ENCODE results near the gene NLRC5. TPM values are rescaled to one million over a fixed set of nuclear protein-coding genes. Genes with fewer than 3 reads are reported as not detected.
"Not testable (repeated sequence)": the region's sequence is repeated elsewhere in the genome, so short reads cannot be mapped to it uniquely, and the experiment has no call there.

The NLRC5 gene
- total RNA-seq, 2 experiments from 2014 or later, result 259 to 263 TPM

- H3K27ac Mint-ChIP-seq, result no peak overlapping the region
- no peak for DNase-seq
- no peaks in the 10 kb centered on the region for H3K9me3 Mint-ChIP-seq
- H3K27me3 Mint-ChIP-seq, result peaks cover 36% of the 10 kb centered on the region
- ChIA-PET POLR2A (interaction anchor here (0.9 to 2.0 kb wide), 6 partner anchors 11 to 152 kb away, joined by 3 to 6 read pairs (median 4); no protein-coding TSS in a partner anchor), CTCF (interaction anchor here (0.6 to 5.0 kb wide), 17 partner anchors 9 to 1581 kb away, joined by 3 to 37 read pairs (median 4); no protein-coding TSS in a partner anchor)
- no peaks in the 10 kb centered on the region for H3K36me3 Mint-ChIP-seq (ENCODE audit: low read depth)
- peaks cover 11% of the 10 kb centered on the region for H3K4me1 Mint-ChIP-seq
- H3K4me3 Mint-ChIP-seq, result peak overlapping the region; percentile 63
These were observed 104.6 kb downstream of the NLRC5 start for GRCh38 chr16:57093666-57094564.

GRCh38 chr16:57094911-57095310 is 105.6 kb downstream of the NLRC5 start:
- H3K27me3 Mint-ChIP-seq, result peaks cover 36% of the 10 kb centered on the region
- no peaks in the 10 kb centered on the region for H3K36me3 Mint-ChIP-seq (ENCODE audit: low read depth)
- ChIA-PET POLR2A (interaction anchor here (1.0 kb wide), 1 partner anchor 85 kb away, joined by 3 read pairs; no protein-coding TSS in a partner anchor), CTCF (interaction anchor here (5.0 kb wide), 1 partner anchor 12 kb away, joined by 37 read pairs; no protein-coding TSS in a partner anchor)
- DNase-seq, result no peak
- H3K4me3 Mint-ChIP-seq, result no peak overlapping the region
- H3K4me1 Mint-ChIP-seq, result peaks cover 11% of the 10 kb centered on the region
- H3K9me3 Mint-ChIP-seq, result no peaks in the 10 kb centered on the region
- H3K27ac Mint-ChIP-seq, result no peak overlapping the region

GRCh38 chr16:57096192-57096591 is 106.8 kb downstream of the NLRC5 start:
- ChIA-PET POLR2A (interaction anchor here (0.8 kb wide), 1 partner anchor 9 kb away, joined by 3 read pairs; no protein-coding TSS in a partner anchor), CTCF (interaction anchor here (0.8 to 1.5 kb wide), 2 partner anchors 9 to 12 kb away, joined by 7 read pairs; no protein-coding TSS in a partner anchor)
- Mint-ChIP-seq H3K4me1 (peaks cover 13% of the 10 kb centered on the region), H3K9me3 (no peaks in the 10 kb centered on the region), H3K36me3 (ENCODE audit: low read depth) (no peaks in the 10 kb centered on the region), H3K27ac (no peak overlapping the region), H3K27me3 (peaks cover 27% of the 10 kb centered on the region), H3K4me3 (no peak overlapping the region)
- no peak for DNase-seq

- no peak overlapping the region for H3K27ac Mint-ChIP-seq
- H3K36me3 Mint-ChIP-seq (ENCODE audit: low read depth), result no peaks in the 10 kb centered on the region
- H3K9me3 Mint-ChIP-seq, result no peaks in the 10 kb centered on the region
- CTCF ChIA-PET, result interaction anchor here (0.6 to 1.5 kb wide), 4 partner anchors 8 to 65 kb away, joined by 3 to 7 read pairs (median 5); no protein-coding TSS in a partner anchor
- POLR2A ChIA-PET, result interaction anchor here (0.8 kb wide), 1 partner anchor 9 kb away, joined by 3 read pairs; no protein-coding TSS in a partner anchor
- DNase-seq, result no peak
- H3K4me1 Mint-ChIP-seq, result peaks cover 8% of the 10 kb centered on the region
- H3K4me3 Mint-ChIP-seq, result no peak overlapping the region
- peaks cover 21% of the 10 kb centered on the region for H3K27me3 Mint-ChIP-seq
These were observed 107.4 kb downstream of the NLRC5 start for GRCh38 chr16:57096793-57097192.

- Mint-ChIP-seq H3K36me3 (ENCODE audit: low read depth) (no peaks in the 10 kb centered on the region), H3K9me3 (no peaks in the 10 kb centered on the region), H3K4me3 (no peak overlapping the region), H3K4me1 (peaks cover 6% of the 10 kb centered on the region), H3K27ac (no peak overlapping the region), H3K27me3 (peaks cover 19% of the 10 kb centered on the region)
- DNase-seq, result no peak
- ChIA-PET POLR2A (interaction anchor here (1.3 kb wide), 1 partner anchor 8 kb away, joined by 3 read pairs; no protein-coding TSS in a partner anchor), CTCF (interaction anchor here (1.2 kb wide), 1 partner anchor 14 kb away, joined by 4 read pairs; no protein-coding TSS in a partner anchor)
These were observed 109.0 kb downstream of the NLRC5 start for GRCh38 chr16:57098188-57098841.

GRCh38 chr16:57099965-57100364 is 110.6 kb downstream of the NLRC5 start:
- POLR2A ChIA-PET; H3K27me3 Mint-ChIP-seq; H3K9me3 Mint-ChIP-seq; DNase-seq; H3K4me1 Mint-ChIP-seq; H3K36me3 Mint-ChIP-seq (ENCODE audit: low read depth); H3K4me3 Mint-ChIP-seq; H3K27ac Mint-ChIP-seq: not testable (repeated sequence)
- CTCF ChIA-PET, result interaction anchor here (0.7 to 2.1 kb wide), 3 partner anchors 8 to 669 kb away, joined by 3 to 12 read pairs (median 5); partner anchors contain the start of gene CPNE2

- DNase-seq, result no peak
- Mint-ChIP-seq H3K27ac (no peak overlapping the region), H3K27me3 (peaks cover 9% of the 10 kb centered on the region), H3K4me1 (peaks cover 12% of the 10 kb centered on the region), H3K36me3 (ENCODE audit: low read depth) (no peaks in the 10 kb centered on the region), H3K4me3 (no peak overlapping the region), H3K9me3 (no peaks in the 10 kb centered on the region)
- ChIA-PET CTCF (interaction anchor here (1.8 to 2.1 kb wide), 2 partner anchors 8 to 17 kb away, joined by 5 to 12 read pairs; partner anchors contain the start of gene CPNE2), POLR2A (interaction anchor here (1.5 kb wide), 1 partner anchor 8 kb away, joined by 3 read pairs; the partner anchor contains the start of gene CPNE2)
These were observed 111.1 kb downstream of the NLRC5 start for GRCh38 chr16:57100445-57100844.

- H3K36me3 Mint-ChIP-seq (ENCODE audit: low read depth), result no peaks in the 10 kb centered on the region
- H3K4me1 Mint-ChIP-seq, result peaks cover 28% of the 10 kb centered on the region
- H3K27ac Mint-ChIP-seq, result no peak overlapping the region
- peaks cover 3% of the 10 kb centered on the region for H3K27me3 Mint-ChIP-seq
- ChIA-PET POLR2A (interaction anchor here (0.7 kb wide), 1 partner anchor 11 kb away, joined by 3 read pairs; the partner anchor contains the start of gene CPNE2), CTCF (interaction anchor here (0.6 to 1.7 kb wide), 2 partner anchors 10 to 145 kb away, joined by 3 to 6 read pairs; partner anchors contain the start of gene CPNE2)
- no peak overlapping the region for H3K4me3 Mint-ChIP-seq
- H3K9me3 Mint-ChIP-seq, result no peaks in the 10 kb centered on the region
- no peak for DNase-seq
These were observed 113.8 kb downstream of the NLRC5 start for GRCh38 chr16:57102888-57103851.

- Mint-ChIP-seq H3K4me1 (peaks cover 31% of the 10 kb centered on the region), H3K27ac (no peak overlapping the region), H3K4me3 (no peak overlapping the region), H3K9me3 (no peaks in the 10 kb centered on the region), H3K36me3 (ENCODE audit: low read depth) (no peaks in the 10 kb centered on the region), H3K27me3 (peaks cover 5% of the 10 kb centered on the region)
- peak; percentile 33 for DNase-seq
- ChIA-PET POLR2A (interaction anchor here (1.4 kb wide), 1 partner anchor 11 kb away, joined by 6 read pairs; no protein-coding TSS in a partner anchor), CTCF (interaction anchor here (1.0 kb wide), 2 partner anchors 8 to 12 kb away, joined by 3 to 7 read pairs; no protein-coding TSS in a partner anchor)
These were observed 115.3 kb downstream of the NLRC5 start for GRCh38 chr16:57104706-57105105.

- Mint-ChIP-seq H3K4me3 (no peak overlapping the region), H3K4me1 (peaks cover 28% of the 10 kb centered on the region)
These were observed 115.8 kb downstream of the NLRC5 start for GRCh38 chr16:57105184-57105583.

GRCh38 chr16:57106767-57107166 is 117.4 kb downstream of the NLRC5 start:
- peaks cover 2% of the 10 kb centered on the region for H3K27me3 Mint-ChIP-seq
- H3K27ac Mint-ChIP-seq, result no peak overlapping the region
- POLR2A ChIA-PET, result interaction anchor here (1.3 kb wide), 2 partner anchors 9 to 22 kb away, joined by 3 read pairs; no protein-coding TSS in a partner anchor
- no peaks in the 10 kb centered on the region for H3K9me3 Mint-ChIP-seq
- H3K4me3 Mint-ChIP-seq, result no peak overlapping the region
- CTCF ChIA-PET, result no interaction called here
- peaks cover 28% of the 10 kb centered on the region for H3K4me1 Mint-ChIP-seq
- no peak for DNase-seq
- no peaks in the 10 kb centered on the region for H3K36me3 Mint-ChIP-seq (ENCODE audit: low read depth)

More at GRCh38 chr16:57105184-57105583, 115.8 kb downstream of the NLRC5 start:
- H3K9me3 Mint-ChIP-seq, result no peaks in the 10 kb centered on the region
- no peak for DNase-seq
- POLR2A ChIA-PET, result interaction anchor here (1.4 kb wide), 1 partner anchor 12 kb away, joined by 6 read pairs; no protein-coding TSS in a partner anchor
- CTCF ChIA-PET, result interaction anchor here (1.0 kb wide), 2 partner anchors 9 to 12 kb away, joined by 3 to 7 read pairs; no protein-coding TSS in a partner anchor
- no peaks in the 10 kb centered on the region for H3K36me3 Mint-ChIP-seq (ENCODE audit: low read depth)
- no peak overlapping the region for H3K27ac Mint-ChIP-seq
- H3K27me3 Mint-ChIP-seq, result peaks cover 2% of the 10 kb centered on the region

All from activated CD4-positive, alpha-beta memory T cell treated with anti-CD3 and anti-CD28 coated beads, Interleukin-2, amount 10 ng/mL, durations not matched to agents 7 days and 5 days (primary cell).